IPS-11a (cell line): ENCODE data around the gene GXYLT1.
A peak's percentile ranks its signal among the peaks of the same experiment; 100 is the strongest.
"Not testable (repeated sequence)": the region's sequence is repeated elsewhere in the genome, so short reads cannot be mapped to it uniquely, and the experiment has no call there.

Experiments
- H3K4me3 ChIP-seq: one replicate; pipeline ENCODE4 v1.5.1; 2013; ENCODE audit warnings: low read depth, low read length, control low read depth

The GXYLT1 gene

GRCh38 chr12:42144408-42145196, at the start of gene GXYLT1:
Gene GXYLT1 (minus strand): TSS chr12:42144874. CDS start chr12:42144646, 228 bp downstream.
- peak within 1 kb of the TSS; percentile 69 for H3K4me3 ChIP-seq

GRCh38 chr12:42192686-42193085, 48.0 kb upstream of the GXYLT1 start:
- no peak overlapping the region for H3K4me3 ChIP-seq

- H3K4me3 ChIP-seq = no peak overlapping the region
Measured at GRCh38 chr12:42192258-42192657, 47.6 kb upstream of the GXYLT1 start.

- H3K4me3 ChIP-seq = no peak overlapping the region
Measured at GRCh38 chr12:42190376-42190775, 45.7 kb upstream of the GXYLT1 start.

DNA sequence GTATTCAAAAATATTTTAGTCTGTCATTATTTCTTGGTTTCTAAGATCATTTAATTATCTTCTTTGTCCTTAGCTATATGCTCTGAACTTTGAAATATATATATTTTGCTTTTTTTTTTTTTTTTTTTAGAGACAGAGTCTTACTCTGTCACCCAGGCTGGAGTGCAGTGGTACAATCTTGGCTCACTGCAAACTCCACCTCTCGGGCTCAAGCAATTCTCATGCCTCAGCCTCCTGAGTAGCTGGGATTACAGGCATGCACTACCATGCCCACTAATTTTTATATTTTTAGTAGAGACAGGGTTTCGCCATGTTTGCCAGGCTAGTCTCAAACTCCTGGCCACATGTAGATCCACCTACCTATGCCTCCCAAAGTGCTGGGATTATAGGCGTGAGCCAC, 43.6 kb upstream of the GXYLT1 start:
- H3K4me3 ChIP-seq = not testable (repeated sequence)

- no peak overlapping the region for H3K4me3 ChIP-seq
Measured at GRCh38 chr12:42187799-42188198, 43.1 kb upstream of the GXYLT1 start.

DNA sequence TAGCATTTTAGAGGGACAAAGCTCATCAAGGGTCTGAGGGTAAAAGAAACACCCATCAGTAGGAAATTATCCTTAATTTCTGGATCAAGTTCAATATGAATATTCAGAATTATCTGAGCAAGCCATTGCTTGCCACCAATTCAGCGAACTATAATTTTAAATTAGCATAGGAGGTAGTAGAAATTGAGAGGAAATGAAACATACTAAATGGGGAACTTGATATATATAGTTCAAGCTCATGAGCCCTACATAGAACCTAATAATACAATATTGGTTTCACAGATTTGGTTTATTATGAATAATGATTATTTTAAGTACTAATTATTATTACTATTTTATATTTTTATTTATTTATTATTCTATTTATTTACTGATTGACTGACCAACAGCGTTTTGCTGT, 42.1 kb upstream of the GXYLT1 start:
- H3K4me3 ChIP-seq = no peak overlapping the region

- H3K4me3 ChIP-seq = no peak overlapping the region
Measured at GRCh38 chr12:42182394-42182793, 37.7 kb upstream of the GXYLT1 start.

GRCh38 chr12:42180990-42181596, 36.4 kb upstream of the GXYLT1 start:
- no peak overlapping the region for H3K4me3 ChIP-seq

DNA sequence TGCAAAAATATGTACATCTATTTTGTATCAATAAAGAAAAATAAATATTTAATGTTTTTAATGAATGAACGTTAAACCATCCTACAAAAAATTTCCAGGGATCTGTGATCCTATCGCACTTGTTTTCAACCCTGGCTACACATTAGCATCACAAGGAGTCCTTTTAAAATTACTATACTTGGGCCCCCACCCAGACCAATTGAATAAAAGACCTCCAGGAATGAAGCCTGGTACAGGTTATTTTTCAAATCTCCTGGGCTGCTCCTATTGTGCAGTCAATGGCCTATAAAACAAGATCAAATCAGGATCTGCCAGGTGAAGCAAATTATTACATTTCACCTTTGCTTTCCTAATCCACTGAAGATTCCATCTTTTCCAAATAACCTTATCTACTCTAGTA, 33.4 kb upstream of the GXYLT1 start:
- H3K4me3 ChIP-seq = no peak overlapping the region

DNA sequence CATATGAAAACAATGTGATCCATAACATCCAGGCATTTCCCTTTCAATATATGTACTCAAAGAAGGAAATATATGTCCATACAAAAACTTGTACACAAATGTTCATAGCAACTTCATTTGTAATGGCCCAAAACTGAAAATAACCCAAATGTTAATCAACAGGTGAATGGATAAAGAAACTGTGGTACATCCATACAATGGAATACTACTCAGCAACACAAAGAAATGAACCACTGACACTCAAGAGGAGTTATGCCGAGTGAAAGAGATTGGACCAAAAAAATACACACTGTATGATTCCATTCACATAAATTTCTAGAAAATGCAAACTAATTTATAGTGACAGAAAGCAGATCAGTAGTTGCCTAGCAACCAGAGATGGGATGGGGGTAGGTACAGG, 30.3 kb upstream of the GXYLT1 start:
- no peak overlapping the region for H3K4me3 ChIP-seq

DNA sequence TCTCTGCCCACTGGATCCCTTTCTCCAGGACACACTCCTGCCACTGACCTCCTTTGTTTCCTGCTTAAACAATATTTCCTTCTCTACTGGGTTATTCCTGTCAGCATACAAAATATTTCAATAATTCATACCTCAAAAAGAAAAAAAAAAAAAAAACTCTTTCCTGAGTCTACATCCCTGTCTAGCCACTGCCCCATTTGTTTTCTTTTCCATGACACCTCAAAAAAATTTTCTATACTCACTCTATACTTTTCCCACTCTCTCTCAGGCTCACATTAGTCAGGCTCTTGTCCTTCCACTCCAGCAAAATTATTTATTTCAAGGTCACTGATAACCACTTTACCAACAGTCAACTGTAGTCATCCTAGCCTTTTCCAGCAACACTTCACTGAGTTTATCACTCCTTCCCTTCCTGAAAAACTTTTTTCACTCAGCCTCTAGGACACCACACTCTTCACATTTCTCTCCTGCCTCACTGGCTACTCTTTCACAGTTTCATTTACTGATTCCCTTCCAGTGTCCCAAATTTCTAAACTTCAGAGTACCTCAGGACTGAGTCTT, 29.4 kb upstream of the GXYLT1 start:
- no peak overlapping the region for H3K4me3 ChIP-seq

DNA sequence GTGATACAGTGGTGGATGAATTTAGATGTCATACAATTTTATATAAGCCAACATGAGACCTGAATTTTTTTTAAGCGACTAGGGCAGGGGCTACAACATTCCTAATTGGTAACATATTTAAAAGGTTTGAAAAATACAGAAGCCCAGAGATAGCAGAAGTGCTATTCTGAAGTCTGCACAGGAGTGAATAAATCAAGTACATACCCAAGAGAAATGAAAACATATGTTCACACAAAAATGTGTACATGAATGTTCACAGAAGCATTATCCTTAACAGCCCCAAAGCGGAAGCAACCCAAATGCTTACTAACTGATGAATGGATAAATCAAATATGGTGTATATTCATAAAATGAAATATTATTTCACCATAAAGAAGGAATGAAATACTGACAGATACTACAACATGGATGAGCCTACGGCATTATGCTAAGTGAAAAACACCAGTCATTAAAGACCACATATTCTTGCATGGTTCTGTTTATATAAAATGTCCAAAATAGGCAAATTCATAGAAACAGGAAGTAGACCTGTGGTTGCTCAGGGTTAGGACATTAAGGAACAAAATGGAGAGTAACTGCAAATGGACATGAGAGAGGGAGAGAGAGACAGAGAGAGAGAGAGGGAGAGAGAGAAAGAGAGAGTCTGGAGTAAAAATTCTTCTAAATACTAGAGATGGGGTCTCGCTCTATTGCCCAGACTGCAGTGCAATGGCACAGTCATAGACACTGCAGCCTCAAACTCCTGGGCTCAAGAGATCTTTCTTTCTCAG, 28.0 kb upstream of the GXYLT1 start:
- H3K4me3 ChIP-seq = no peak overlapping the region

- H3K4me3 ChIP-seq = no peak overlapping the region
Measured at GRCh38 chr12:42167711-42168110, 23.0 kb upstream of the GXYLT1 start.

DNA sequence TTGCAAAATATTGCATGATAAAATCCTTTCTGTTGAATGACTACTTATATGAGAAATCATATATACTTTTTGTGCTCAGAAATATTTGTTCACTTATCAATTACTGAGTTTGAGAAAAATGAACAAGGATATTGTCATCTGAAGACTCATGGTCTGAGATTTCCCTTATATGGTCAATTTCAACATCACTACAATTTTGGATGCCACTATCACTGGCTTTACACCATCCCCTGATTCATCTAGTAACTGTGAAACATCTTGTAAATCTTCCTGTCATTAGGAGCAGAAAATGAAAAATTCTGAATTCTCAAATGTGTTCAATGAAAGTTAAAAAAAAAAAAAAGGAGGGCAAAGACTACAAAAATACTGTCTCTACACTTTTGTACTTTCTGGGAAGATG, 21.8 kb upstream of the GXYLT1 start:
- H3K4me3 ChIP-seq = no peak overlapping the region

DNA sequence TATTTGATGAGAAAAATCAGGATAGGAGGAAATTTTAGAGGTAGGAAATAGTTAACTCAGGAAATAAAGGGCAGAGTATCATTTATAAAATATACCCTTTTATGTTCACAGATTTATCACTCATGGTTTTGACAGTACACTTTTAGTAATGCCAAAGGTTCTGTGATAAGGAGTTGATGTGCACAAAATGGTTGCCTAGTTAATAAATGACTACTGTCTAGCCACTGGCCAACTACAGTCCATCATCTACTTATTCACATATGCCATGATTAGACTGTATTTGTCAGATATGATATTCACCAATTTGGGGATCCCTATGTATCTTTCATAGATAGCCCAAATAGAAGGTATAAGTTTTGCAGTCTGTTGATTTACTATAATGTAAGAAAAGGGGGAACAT, 19.2 kb upstream of the GXYLT1 start:
- no peak overlapping the region for H3K4me3 ChIP-seq

GRCh38 chr12:42162965-42163364, 18.3 kb upstream of the GXYLT1 start:
- no peak overlapping the region for H3K4me3 ChIP-seq

- no peak overlapping the region for H3K4me3 ChIP-seq
Measured at GRCh38 chr12:42162193-42162592, 17.5 kb upstream of the GXYLT1 start.

GRCh38 chr12:42161529-42161928, 16.9 kb upstream of the GXYLT1 start:
- no peak overlapping the region for H3K4me3 ChIP-seq

- no peak overlapping the region for H3K4me3 ChIP-seq
Measured at GRCh38 chr12:42156232-42156631, 11.6 kb upstream of the GXYLT1 start.

DNA sequence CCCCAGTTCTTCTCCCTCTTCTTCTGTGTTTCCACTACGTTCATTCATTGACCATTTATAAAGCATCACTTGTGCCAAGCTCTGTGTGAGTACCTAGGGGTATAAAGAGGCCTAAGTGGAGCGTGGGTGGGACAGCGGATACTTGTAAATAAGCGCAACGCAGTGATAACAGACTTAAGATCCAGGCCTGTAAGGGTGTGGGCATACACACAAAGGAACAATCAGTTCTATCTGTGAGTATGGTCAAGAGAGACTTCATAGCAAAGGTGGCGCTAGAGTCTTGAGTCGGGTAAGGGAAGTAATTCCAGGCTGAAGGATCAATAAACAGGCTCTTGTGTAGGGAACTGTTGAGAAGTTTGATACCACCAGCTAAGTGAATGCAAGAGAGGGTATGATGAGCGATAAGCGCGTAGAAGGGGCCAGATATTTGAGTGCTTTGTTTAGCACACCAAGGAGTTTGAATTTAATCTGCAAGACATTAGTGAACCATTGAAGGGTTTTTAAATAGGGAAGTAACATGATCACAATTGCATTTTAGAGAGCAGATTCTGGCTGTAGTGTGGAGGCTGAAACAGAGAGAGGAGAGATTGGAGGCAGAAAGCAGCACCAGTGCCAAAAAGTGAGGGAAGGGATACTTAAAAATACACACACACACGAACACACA, 1.0 kb upstream of the GXYLT1 start:
- peak overlapping the region; percentile 69 for H3K4me3 ChIP-seq
